Measurements from ENCODE around the gene MYOM1.
A peak's percentile ranks its signal among the peaks of the same experiment; 100 is the strongest.

The MYOM1 gene

GRCh38 chr18:3147935-3148554 is 71.7 kb downstream of the MYOM1 start:
- DNase-seq: no peak

- DNase-seq: no peak
These were observed 78.7 kb downstream of the MYOM1 start for GRCh38 chr18:3140986-3141639.

DNA sequence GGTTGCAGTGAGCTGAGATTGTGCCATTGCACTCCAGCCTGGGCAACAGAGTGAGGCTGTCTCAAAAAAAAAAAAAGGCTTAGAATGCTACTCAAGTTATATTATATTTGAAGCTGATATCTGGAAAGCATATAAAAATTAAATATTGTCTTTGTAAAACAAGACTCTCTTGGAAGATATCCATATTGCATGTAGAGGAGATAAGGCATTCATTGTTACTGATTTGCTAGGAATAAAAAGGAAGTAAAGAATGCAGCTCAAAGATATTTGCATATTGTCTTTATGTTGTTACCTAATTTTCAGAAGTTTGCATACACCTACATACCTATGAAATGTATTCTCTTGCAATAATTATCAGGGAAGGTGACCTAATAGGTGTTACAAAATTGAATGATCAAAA is 79.4 kb downstream of the MYOM1 start:
- DNase-seq: no peak

DNA sequence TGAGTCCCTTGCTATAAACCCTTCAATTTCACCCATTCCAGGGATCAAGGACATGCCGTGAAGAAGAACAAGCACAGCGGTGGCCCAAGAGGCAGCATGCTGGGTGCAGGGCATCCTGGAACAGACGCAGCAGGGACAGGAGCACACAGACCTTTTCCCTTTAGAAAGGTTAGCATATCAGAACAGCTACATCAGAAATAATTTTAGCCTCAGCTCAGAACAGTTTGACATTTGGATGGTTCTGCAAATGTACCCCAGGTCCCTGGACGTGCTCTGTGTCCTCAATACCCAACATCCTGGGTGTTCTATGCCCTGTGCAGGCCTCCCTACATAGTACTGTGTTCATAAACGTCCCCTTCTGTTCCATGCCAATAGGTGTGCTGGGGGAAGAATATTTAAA is 80.4 kb downstream of the MYOM1 start:
- DNase-seq: no peak

DNA sequence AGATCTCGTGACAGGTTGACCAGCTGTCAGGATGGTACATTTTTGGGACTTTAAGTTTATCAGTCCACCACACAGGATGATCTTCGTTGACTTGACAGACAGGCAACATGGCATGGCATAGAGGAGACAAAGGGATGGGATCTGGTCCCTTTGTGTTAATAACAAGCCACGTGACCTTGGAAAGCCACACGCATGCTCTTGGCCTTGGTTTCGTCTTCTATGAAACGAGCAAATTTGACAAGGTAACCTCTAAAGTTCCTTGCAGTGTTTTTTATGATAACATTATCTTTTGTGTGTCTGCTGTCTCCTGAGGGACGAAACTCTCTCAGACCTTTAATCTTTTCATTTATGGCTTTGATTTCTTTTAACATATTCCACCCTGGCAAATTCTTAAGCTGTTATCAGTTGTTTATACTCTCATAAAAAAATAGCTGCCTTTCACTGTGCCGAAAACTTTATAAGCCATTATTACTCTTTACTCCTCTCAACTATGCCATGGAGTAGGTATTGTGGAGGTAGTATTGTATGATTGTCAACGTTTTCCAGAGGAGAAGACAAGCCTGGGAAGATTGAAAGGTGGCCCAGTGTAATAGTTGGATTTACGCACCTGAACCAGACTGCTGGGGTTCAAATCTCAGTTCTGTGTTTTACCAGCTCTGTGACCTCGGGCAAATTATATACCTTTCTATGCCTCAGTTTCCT is 81.3 kb downstream of the MYOM1 start:
- DNase-seq: no peak

DNA sequence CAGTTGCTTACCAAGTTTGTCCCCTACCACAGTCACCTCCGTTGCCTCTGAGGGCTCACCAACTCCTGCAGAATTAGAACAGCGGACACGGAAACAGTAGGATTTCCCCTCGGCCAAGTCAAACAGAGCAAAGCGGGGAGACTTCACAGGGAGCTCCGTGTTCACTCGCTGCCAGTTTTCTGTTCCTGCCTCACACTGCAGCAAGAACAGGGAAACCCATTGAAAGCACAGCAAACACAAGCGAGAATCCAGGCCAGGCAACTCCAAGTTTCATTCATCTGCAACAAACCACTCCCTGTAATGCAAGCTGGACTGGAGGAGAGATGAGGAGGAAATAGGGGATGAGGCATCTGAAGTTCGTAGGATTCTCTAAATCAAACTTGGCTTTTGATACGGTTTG is 84.2 kb downstream of the MYOM1 start:
- no peak for DNase-seq

DNA sequence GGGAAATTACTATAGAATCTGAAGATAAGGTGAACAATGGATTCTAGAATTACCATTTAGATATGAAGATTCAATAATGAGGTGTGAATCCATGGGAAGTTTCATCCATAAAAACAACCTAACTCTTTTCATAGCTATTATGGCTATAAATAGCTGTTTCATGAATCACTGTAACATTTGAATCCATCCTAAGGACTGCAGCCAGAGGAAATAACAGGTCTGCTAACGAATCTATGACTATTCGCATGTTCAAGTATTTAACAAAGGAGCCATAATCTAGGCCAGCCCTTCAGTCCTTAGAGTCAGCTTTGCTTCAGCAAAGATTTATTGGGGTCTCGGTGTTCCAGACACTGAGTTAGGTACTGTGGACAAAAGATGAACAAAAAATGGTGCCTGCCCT is 87.1 kb downstream of the MYOM1 start:
- DNase-seq: no peak

DNA sequence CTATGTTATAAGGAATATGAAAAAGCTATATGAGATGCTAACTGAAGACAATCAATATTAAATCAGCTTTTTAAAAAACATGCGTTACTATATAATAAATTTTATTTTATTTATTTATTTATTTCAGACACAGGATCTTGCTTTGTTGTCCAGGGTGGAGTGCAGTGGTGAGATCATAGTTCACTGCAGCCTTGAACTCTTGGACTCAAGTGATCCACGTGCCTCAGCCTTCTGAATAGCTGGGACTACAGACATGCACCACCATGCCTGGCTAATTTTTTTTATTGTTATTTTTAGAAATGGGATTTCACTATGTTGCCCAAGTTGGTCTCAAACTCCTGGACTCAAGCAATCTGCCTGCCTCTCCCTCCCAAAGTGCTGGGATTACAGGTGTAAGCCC is 89.4 kb downstream of the MYOM1 start:
- no peak for DNase-seq

DNA sequence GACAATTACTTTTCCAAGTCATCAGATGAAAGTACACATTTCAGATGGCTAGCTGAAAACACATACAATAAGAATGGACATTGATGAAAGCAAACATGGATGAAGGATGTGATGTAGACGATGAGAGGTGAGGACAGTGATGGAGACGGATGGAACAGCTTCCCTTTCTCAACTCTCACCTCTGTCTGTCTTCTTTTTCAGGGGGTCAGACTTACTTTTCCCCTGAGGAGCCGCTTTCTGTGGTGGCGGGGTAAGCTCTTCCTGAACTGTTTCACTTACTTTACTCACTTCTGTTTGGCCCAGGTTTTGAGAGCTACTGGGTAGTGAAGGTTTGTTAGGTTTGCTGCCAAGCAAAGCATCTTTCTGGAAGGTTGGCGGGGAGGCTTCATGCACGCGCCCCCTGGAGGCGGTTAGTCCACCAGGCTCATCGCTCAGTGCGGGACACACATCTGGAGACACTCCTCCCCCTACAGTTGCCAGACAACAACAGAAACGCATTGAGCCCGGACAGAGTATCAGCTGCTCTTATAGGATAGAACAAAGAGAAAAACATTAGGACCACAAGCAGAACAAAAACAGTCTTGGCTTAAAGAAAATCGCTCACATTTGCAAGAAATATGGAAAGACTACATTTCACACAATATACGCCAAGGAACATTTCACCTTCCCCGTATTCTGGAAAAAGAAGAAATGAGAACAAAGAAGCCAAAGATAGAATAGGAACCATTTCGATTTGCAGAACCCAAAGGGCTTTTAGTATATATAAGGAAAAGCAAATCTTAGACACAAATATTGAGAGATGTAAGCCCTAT is 90.5 kb downstream of the MYOM1 start:
- DNase-seq: peak; percentile 68

DNA sequence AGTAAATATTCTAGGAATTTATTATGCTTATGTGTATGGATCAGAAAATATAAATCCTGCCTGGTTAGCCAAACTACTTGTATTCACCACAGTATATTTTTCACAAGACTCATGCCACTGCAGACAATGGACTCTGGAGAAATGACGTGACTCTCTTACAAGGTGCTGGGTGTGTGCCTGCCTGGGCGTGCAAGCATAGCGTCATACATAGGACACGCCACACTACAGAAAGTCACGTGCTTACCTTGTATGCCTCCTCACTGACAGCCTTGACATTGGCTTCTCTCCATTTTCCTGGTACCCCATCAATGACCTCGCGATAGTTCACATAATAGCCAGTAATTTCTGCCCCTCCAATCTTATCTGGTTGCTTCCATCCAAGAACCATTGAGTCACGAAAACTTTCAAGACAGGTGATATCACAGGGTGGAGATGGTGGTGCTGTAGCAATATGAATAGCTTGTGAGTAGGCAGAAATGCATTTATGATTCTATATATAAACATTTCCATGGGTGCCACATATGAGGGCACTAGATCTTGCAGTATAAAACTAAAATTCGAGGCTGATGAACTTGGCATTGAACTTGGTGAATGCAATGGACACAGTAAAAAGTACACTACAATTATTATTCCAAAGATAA is 93.2 kb downstream of the MYOM1 start:
- DNase-seq: no peak

GRCh38 chr18:3124822-3125221 is 94.9 kb downstream of the MYOM1 start:
- DNase-seq: no peak

DNA sequence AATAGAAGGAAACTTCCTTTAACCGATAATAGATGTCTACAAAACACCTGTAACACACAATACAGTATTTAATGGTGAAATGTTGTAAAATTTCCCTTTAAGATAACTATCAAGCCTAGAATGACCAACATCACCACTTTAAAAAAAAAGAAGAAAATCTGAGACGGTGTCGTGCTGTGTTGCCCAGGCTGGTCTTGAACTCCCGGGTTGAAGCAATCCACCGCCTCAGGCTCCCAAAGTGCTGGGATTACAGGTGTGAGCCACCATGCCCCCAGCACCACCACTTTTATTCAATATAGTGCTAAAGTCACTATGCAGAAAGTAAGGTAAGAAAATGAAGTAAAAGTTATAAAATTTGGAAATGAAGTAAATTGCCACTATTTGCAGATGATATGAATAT is 96.9 kb downstream of the MYOM1 start:
- no peak for DNase-seq

DNA sequence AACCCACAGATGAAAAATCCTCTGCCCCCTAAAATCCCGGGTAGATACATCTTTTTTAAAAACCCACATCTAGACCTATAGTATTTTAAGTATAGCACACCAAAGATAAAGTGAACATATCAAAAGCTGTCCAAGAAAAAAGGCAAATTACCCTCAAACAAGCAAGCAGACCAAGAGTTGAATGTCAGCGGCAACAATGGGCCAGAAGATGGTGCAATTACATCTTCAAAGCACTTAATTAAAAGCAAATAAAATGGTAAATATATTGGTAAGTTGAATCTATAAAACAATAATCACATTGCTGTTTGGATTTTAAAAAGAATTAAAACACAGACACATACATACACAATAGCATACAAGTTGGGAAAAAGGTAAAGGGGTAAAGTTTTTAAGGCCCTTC is 98.5 kb downstream of the MYOM1 start:
- DNase-seq: no peak

GRCh38 chr18:3120356-3120755 is 99.4 kb downstream of the MYOM1 start:
- DNase-seq: no peak

DNA sequence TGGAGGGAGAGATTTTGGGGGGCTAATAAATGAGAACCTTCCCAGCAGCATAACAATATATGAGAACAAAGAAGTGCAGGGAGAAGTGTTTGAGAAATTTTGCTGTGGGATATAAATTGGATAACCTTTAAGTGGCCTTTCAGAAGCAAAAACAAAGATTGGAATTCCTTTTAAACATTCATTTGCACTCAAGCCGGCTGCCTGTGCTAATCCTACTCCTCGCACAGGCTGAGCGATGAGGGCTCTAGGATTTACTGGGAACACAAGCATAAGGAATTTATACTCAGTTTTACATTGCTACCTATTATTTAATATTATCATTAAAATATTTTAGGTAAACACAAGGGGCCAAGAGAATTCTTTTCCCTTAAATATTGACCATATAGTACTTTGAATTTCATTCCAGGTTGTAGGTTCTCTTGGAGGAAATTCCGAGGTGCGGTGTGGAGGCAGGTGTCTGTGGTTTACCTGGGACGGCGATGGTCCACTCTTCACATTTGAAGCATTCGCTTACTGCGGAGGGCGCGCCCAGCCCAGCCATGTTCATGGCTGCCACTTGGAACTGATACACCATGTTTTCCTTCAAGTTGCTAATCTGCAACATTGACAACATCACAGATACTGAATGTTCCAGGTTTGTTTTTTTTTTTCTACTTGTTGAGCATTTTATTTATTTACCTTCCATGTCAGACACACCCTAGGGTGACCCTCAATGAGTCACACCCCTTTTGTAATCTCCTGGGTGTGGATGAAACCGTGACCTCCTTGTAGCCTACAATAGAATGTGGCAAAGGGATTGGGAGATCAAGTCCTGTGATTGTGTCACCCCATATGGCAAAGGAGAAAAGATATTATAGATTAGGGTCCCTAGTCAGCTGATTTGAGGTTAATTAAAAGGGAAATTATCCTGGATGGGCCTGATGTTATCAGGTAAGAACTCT is 100.1 kb downstream of the MYOM1 start:
- DNase-seq: no peak

GRCh38 chr18:3118195-3119010 is 101.4 kb downstream of the MYOM1 start:
- DNase-seq: no peak

DNA sequence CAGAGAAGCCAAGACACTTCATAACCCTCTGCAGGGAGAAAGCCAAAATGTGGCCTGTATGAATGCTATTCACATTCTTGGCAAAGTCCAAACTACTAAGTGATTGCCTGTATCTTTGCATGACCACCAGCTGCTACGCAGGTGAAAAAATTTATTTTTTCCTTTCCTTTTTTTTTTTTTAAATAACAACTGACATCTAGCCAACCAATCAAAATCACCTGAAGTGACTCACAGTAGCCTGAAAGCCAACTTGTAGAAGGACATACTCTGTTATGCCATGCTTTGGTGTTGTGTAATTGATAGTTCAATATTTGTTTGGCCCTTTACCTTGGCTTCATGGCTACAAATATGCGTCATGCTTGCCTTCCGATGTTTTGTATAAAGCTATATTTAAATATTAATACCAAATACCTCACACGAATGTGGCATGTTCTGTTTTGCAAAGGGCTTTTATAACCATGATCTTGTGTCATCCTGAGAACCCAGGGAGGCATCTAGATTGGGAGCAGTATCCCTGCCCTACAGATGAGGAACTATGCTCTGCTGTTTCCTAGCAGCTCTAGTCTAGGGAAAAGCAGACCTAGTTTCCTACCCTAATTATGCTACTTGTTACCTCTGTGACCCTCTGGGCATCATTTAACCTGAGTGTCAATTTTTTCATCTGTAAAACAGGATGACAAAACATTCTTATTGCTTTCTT is 102.1 kb downstream of the MYOM1 start:
- no peak for DNase-seq

- DNase-seq: no peak
These were observed 104.2 kb downstream of the MYOM1 start for GRCh38 chr18:3115447-3116030.

- no peak for DNase-seq
These were observed 105.3 kb downstream of the MYOM1 start for GRCh38 chr18:3114451-3114850.

DNA sequence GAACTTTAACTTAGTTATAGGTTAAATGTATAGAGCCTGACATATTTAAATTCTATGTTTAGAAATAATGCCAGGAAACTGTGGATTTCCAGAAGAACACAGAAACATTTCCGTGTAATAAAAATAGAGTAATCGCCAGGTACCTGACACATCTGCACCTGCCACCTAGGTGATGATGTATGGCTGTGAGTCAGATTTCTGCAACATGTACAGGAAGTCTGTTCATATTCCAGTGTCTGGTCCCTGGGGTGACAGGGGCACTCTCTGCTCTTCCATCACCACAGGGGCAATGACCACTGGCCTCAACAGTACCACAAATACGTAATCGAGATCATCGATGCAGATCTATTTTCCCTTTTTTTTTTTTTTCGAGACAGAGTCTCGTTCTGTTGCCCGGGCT is 105.7 kb downstream of the MYOM1 start:
- DNase-seq: no peak
